GM19463 (cell line): ENCODE results near the gene ST6GALNAC6.
"Not testable (repeated sequence)": the region's sequence is repeated elsewhere in the genome, so short reads cannot be mapped to it uniquely, and the experiment has no call there.

Source experiments
- ATAC-seq: cut with Tn5 transposase; IDR thresholded peaks from one replicate; pipeline ENCODE4 v1.9.1; 2021; ENCODE audit warnings: mild to moderate bottlenecking, moderate library complexity; ENCODE audit not compliant: unreplicated experiment

ST6GALNAC6 gene

DNA sequence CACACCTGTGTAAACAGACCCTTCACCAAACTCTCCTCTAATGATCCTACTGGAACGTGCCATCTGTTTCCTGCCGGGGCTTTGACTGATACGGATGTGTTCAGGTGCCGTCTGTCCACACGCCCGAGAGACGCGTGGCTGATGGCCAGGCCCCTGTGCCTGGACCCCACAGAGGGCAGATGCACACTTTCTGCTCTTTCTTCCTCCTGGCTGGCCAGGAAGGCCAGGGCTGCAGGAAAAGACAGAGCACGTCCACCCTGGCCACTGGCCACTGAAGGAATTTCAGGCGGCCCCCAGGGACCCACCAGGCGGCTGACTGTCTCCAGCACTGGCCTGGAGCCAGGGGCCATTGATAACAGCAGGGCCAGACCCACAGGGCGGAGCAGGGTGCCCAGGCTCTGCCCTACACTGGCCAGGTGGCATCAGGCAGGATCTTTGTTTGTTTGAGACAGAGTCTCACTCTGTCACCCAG is 41.3 kb downstream of the ST6GALNAC6 start:
- ATAC-seq = no peak

DNA sequence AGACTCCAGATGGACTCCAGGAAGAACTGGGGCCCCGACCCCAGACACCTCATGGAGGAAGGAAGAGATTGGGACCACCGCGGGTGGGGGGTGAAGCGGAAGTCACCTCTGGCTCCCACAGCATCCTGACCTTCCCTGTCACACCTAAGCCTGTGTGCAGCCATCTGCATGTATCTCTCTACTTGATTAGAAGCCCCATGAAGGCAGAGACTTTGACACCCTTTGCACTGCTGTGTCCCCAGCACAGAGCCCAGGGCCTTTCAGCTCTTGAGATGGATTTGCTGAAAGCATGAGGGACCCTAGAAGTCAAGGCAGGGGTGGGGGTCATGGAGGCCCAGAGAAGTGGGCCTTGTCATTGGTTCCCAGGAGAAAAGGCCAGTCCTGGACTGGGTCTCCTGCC is 42.1 kb downstream of the ST6GALNAC6 start:
- no peak for ATAC-seq

DNA sequence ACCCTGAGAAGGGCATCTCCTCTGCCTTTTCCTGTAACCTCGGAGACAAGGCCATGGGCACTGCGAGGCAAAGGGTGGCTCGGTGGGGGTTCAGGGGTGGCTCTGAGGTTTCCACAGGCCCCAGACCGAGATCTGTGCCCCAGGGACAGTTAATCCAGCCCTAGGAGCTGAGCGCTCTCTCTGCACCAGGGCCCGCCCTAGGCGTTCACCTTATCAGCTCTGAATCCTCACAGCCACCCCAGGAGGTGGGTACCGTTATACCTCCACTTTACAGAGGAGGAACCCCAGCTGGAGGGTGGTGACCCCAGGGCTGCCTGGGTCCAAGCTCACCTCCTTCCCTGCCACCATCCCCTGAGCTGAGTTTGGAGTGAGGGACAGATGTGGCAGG is 42.7 kb downstream of the ST6GALNAC6 start:
- no peak for ATAC-seq

DNA sequence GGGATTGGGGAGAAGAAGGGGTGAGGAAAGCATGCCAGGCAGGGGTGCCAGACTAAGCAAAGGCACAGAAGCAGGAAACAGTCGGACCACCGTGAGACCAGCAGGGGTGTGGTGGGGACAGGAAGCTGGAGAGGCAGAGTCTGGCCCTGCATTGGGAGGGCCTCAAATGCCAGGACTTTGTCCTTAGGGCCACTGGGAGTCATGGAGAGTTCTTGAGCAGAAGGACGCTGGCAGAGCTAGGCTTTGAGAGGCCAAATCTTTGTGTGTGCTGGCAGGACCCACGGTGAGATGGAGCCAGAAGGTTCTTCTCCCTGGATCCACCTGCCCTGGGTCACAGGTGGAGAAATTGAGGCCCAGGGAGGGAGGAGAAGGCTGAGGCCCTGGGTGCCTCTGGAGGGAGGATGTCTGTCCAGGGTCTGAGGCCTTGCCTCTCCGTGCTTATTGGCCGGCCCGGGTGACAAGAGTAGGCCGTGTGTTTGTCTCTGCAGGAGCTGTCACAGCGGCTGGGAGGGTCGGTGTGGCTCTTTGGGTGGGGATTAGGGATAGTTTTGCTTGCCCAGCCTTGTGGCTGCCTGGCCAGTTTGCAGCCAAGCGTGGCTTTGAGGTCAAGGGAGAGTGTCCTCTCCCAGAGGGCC is 43.2 kb downstream of the ST6GALNAC6 start:
- no peak for ATAC-seq

DNA sequence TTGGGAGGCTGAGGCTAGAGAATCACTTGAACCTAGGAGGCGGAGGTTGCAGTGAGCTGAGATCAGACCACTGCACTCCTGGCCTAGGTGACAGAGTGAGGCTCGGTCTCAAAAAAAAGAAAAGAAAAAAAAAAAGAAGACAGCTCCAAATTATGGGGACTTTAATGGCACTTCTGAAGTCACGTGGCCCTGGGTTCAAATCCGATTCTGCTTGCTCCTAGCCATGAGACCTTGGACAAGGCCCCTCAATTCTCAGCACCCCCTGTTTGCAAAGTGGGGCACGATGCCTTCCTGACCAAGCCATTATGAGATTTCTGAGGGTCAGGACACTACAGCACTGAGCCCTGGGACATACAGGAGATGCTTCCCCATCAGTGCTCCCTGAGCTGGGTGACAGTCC is 43.9 kb downstream of the ST6GALNAC6 start:
- no peak for ATAC-seq

DNA sequence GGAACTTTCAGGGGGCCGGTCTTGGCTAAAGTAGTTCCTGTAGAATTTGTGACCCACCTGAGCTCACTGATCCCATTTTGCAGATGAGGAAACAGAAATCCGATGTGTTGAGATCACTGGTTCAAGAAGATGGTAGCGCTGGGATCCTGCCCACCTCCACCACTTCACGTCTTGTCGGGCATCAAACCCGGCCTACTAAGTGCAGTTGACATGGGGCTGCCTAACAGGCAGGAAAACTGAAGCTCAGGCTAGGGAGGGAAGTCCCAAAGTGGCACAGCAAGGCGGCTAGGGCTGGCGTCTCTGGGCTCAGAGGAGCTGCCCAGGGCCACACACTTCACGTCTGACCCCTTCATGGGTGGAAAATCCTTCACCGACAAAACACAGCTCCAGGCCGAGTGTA is 44.4 kb downstream of the ST6GALNAC6 start:
- no peak for ATAC-seq

DNA sequence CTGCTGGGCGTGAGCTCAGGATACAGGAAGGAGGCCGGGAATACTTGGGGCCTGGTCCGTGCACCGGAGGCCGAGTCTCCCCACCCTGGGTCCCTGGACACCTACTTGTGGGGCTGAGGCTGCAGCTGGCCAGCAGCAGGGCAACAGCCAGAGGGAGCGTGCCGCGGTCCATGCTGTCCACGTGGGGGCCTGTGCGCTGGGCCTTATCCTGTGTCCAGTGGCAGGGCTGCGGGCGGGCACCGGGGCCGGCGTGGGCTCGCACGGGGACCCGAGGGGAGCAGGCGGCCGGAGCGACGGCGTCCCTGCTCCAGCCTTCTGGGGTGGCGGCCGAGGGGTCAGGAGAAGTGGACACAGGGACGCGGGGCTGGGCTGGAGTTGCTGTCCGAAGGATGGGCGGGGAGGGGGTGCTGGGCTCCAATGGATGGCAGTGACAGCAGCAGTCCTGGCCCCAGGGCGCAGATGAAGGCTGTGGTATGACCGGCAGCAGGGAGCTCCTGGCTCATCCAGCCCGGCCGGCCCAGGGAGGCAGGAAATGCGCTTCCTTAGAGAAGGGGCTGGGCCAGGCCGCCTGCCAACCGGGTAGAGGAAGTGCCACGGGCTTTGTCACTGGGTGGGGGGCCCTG is 45.1 kb downstream of the ST6GALNAC6 start, which contains the start of gene ENG:
Gene ENG (minus strand): TSS at position 475 of the 623 bp plus-strand sequence. CDS start 303 bp downstream, at position 172.
- no peak for ATAC-seq

DNA sequence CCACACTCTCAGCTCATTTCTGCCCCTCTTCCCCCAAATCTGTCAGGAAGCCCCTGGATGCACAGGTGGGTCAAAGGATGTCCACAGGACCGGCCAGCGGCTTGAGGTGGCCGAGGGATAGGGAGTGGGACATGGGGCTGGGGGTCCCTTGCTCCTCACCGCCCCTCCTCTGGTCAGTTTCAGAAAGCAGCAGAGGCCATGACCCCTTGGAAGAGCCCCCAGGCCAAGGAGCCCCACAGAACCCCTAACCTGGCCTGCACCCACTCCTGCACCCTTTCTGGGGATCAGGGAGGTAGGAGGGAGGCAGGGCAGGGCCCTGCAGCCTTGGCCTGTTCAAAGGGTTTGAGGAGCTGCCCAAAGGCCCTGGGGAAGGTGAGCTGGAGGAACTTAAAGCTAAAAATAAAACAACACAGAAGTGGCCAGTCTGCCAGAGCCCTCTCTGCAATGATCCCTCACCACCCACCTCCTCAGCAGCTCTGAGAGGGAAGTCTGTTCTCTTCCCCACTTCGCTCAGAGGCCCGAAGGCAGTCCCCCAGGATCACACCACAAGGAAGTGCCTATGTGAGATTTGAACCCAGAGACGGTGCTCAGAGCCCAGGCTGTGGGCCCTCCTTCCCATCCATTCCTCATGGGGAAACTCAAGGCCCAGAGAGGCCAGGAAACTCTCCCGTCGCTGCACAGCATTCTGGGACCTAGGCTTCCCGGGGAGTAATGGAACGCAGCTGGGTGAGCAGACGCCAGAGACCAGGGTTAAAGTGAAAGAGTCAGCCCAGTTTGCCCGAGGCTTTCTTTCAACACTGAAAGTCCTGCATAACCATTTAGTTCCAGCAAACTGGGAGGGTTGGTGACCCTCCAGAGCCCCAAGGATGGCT is 45.9 kb downstream of the ST6GALNAC6 start:
- ATAC-seq = no peak

DNA sequence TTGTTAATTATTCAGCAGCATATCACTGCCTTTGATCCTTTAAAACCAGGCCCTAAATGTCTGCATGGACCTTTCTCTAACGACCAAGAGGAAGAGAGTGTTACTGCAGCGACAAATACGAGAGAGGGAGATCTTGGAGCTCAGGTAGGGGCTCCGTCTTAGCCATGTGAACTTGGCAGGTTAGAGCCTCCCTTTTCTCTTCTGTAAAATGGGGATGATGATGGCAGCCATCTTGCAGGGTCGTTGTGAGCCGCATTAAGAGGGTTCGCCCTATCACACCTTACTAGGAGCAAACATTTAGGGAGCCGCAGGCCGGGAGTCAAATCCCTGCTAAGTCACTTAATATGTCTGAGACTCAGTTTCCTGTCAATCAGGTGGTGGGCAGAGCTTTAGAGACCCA is 46.6 kb downstream of the ST6GALNAC6 start:
- ATAC-seq = no peak

DNA sequence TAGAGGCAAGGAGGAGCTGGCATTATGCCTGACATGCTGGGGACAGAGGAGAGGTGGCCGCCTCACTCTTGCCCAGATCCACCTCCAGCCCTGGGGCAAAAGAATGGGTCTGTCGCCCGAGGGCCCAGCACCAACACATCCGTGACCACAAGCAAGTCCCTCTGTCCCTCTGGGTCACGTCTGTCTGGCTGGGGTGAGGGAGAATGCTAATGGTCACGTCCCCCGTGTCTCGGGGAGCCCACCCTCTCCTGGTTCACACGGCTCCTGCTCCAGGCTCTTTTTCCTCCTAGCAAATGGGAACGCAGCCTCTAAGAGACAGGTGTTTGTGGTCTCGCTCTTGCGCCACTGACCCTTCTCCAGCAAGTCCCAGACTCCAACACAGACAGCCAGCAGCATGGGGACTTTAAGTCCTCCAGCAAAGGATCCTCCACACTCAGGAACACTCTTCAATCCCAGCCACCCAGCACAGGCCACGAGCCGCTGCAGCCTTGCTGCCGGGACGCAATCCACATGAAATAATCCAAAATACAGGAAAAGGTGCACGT is 49.0 kb downstream of the ST6GALNAC6 start:
- no peak for ATAC-seq

DNA sequence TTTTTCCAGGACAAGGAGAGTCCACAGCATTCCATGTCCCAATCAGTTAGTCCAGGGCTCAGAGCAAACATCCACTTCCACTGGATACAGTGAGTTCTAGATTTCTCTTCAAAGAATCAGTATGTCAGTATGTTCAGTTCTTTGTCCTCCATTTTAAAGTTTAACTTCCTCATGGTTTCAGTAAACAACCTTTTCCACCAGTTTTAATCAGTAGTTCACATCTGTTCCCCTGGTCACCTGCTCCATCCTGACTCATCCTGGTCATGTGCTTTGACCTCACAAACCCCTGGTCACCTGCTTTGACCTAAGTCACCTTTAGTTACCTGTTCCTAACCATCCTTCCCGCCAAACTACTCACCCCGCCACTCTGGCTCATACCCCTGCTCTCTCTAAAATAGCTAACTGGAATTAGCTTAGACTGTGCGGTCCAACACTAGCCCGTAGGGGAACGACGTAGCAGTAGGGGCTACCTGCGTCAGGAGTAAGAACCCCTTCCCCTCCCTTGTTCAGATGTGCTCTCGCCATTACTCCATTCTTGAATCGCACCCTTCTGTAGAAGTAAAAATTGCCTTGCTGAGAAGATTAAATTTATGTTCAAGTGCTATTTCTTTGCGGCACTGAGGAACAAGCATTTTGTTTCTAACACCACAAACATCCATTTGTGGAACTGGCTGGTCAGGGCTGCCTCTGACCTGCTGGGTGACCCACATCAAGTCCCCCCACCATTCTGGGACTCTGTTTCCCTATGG is 50.5 kb downstream of the ST6GALNAC6 start:
- ATAC-seq = no peak

DNA sequence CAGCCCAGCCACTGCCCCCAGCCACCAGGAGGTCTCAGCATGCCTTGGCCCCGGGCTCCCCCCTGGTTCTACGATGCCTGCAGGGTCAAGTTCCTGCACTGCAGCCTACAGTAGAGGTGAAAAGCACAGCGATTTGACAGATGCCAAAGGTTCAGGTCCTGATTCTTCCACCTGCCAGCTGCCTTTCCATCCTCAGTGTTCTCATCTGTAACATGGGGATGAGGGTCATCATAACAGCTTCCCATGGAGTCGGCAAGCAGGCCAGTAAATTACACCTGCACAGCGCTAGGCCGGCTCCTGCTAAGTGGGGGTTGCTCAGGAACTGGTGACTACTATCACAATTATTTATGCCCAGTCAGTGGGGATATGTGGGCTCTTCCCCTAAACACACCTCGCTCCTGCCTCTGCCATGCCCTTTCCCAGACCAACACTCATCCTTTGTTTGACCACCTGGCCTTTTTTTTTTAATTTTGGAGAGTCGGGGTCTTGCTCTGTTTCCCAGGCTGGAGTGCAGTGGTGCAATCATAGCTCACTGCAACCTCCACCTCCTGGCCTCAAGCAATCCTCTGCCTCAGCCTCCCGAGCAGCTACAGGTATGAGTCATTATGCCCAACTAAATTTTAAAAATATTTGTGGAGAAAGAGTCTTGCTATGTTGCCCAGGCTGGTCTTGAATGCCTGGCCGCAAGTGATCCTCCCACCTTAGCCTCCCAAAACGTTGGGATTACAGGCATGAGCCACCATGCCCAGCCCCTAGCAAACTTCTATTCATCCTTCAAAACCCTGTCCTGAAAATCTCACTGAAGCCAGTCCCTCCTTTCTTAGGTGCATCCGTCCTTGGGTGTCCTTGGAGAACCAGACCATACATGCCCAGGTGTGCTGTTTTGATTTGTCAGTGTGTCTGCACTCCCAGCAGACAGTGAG is 51.3 kb downstream of the ST6GALNAC6 start:
- ATAC-seq = no peak

DNA sequence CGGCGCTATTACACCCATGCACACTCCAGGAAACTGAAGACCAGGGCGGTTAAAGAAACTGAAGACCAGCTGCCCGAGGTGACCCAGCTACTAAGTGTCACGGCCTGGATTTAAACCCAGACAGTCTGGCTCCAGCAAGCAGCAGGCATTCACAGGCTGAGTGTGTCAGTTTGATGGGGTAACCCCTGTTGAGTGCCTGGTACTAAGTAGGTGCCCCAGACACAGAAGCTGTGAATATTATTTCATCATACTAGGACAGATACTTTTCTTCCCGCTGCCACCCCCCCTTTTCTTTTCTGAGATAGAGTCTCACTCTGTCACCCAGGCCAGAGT is 52.3 kb downstream of the ST6GALNAC6 start:
- ATAC-seq = no peak

DNA sequence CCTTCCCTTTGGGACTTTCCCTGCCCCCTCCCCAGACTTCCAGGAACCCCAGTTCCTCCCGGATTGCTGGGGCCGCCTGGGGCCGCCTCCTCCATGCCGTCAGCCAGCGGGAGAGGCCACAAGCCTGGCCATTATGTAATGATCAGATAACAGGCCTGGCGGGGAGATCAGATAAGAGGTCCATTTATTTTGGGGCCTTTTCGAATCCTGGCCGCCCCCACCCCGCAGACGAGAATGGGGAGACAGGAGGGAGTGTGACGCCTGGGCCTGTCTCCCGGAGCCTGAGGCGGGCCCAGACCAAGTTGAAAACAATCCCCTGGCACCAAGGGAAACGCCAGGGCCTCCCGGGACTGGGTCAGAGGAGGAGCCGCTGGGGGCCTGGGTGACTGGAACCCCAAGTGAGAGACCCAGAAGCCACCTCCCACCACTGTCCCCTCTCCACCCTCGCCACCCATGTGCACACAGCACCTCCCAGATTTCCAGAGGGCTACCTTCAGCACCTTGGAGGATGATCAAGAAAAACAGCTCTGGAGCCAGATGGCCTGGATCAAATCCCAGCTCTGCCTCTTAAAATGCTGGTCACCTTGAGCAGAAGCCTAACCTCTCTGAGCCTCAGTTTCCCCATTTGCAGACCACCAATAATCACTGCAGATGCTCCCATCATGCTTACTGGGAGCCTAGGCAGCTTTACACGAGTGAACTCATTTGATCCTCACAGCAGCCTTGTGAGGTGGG is 52.8 kb downstream of the ST6GALNAC6 start:
- no peak for ATAC-seq

DNA sequence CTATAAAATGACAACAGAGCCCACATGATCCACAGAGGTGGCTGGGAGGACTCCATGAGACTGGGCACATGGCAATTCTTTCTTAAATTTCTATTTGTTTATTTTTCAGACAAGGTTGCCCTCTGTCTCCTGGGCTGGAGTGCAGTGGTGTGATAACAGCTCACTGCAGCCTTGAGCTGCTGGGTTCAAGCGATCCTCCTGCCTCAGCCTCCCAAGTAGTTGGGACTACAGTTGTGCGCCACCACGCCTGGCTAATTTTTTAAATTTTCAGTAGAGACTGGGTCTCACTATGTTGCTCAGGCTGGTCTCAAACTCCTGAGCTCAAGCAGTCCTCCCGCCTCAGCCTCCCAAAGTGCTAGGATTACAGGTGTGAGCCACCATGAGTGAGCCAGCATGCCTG is 53.8 kb downstream of the ST6GALNAC6 start:
- ATAC-seq = not testable (repeated sequence)

DNA sequence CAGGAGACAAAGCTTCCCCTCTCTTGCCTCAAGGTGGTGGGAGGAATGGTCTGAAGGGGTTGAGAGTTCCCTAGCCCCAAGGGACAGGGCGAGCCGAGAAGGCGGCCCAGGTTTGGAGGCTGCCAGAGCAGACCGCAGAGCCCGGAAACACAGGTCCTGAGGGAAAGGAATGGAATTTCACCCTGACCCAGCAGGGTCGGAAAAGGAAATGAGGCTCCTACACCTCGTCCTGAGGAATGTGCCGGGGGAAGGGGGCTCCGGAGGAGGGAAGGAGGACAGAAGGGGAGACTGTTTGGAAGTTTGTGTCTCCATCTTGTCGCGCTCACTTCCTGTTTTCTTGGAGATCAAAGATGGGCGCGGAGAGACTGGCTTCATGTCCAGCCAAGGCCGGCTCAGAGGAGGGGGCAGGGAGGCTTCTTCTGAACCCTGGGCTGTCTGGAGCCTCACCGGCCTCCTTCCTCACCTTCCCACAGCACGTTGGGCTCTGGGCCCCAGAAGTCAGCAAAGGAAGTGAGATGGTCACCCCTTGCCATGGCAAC is 54.5 kb downstream of the ST6GALNAC6 start:
- no peak for ATAC-seq

DNA sequence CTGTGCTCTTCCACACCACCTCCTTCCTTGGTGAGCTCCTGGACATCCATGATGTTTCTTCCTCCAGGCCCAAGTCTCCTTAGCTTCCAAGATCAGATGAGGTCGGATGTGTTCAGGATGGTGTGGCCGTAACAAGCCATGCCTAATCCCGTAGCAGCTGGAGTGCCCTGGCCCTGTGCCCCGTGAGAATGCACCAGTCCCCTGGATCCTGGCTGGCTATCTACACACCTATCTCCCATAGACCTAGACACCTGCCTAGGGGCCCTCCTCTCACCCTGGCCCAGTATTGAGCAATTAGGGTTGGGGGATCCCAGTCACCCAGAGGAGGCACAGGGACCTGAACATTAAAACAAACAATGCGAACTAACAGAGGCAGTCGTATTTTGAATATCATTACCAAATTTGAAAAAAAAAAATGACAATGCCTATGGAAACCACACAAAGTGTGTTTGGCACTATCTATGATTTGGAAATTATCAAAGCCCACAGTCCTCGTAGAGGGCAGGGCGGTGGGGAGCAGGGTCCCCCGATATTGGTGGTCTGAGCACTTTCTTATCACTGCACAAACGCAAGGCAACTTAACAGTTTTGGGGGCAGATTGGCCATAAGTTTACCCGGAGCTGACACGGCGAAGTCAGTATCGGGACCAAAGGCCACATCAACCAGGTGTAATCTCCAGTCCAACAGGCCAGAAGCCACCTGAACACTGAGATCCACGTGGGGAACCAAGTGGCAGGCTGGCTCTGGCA is 58.1 kb downstream of the ST6GALNAC6 start:
- no peak for ATAC-seq
